Measurements from ENCODE around the gene RNPEPL1.
"Not testable (repeated sequence)": the region's sequence is repeated elsewhere in the genome, so short reads cannot be mapped to it uniquely, and the experiment has no call there.

RNPEPL1 gene

DNA sequence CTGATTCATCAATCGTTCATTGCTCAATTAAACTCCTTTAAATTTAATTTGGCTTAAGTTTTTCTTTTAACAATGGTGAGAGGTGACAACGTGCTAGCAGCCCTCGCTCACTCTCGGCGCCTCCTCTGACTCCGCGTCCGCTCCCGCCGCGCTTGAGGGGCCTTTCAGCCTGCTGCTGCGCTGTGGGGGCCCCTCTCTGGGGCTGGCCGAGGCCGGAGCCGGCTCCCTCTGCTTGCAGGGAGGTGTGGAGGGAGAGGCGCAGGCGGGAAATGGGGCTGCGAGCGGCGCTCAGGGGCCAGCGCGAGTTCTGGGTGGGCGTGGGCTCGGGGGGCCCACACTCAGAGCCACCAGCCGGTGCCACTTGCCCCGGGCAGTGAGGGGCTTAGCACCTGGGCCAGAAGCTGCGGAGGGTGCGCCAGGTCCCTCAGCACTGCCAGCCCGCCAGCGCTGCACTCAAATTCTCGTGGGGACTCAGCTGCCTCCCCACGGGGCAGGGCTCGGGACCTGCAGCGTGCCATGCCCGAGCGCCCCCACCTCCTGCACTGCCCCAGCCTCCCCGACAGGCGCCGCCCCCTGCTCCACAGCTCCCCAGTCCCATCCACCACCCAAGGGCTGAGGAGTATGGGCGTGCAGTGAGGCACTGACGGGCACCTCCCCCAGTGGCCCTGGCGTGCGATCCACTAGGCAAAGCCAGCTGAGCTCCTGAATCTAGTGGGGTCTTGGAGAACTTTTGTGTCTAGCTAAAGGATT is 30.1 kb upstream of the RNPEPL1 start:
- no peak for DNase-seq (ENCODE audit: low read depth, low spot score)

DNA sequence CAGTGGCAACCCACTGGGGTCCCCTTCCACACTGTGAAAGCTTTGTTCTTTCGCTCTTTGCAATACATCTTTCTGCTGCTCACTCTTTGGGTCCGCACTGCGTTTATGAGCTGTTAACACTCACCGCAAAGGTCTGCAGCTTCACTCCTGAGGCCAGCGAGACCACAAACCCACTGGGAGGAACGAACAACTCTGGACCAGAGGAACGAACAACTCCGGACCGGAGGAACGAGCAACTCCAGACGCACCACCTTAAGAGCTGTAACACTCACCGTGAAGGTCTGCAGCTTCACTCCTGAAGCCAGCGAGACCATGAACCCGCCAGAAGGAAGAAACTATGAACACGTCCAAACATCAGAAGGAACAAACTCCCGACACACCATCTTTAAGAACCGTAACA is 29.2 kb upstream of the RNPEPL1 start:
- DNase-seq (ENCODE audit: low read depth, low spot score): not testable (repeated sequence)

DNA sequence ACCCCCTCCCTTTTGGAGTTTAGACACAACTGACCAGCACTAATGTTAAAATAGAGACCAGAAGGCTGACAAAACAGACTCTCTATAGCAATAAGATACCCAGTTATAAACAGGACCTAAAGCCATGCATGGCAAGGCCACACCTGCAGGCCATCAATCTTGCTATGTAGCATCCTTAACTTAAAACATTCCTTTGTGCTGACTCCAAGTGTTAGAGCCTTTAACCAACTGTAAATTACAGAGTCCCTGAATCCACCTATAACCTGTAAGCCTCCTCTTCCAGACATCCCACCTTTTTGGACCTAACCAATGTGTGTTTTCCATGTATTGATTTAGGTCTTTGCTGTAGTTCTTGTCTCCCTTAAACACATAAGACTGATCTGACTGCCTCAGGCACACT is 28.4 kb upstream of the RNPEPL1 start:
- no peak for DNase-seq (ENCODE audit: low read depth, low spot score)

DNA sequence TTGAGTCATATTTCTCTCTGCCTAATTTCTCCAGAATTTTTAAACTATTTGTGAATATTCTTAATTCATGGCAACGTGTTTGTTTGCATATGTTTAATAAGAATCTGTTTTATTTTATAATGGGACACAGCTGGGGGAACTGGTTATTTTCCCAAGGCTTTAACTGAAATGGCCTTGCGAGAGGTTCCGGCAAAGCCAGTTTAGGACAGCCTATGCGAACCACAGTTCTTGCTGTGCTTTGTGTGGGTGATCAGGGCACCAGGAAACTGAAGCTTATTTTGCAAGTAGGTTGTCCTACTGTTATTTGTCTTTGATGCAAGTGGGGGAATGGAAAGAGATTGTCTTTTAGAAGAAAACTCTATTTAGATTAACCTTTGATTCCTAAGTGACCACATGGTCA is 17.0 kb upstream of the RNPEPL1 start:
- no peak for DNase-seq (ENCODE audit: low read depth, low spot score)

DNA sequence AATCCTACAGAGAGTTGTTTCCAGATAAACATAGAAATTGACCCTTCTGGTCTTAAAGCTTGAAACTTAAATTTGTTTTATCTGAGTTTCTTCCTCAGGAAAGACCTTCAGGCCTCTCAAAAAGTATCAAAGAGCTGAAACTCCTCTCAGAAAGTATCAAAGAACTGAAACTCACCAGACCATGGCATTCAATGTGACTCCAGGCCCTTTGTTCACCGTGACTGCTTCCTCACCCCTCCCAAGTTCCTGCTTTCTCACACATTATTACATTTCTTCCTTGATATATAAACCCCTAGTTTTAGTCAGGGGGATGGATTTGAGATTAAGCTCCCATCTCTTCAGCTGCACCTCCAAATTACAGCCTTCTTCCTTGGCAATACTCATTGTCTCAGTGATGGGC is 16.5 kb upstream of the RNPEPL1 start:
- no peak for DNase-seq (ENCODE audit: low read depth, low spot score)

DNA sequence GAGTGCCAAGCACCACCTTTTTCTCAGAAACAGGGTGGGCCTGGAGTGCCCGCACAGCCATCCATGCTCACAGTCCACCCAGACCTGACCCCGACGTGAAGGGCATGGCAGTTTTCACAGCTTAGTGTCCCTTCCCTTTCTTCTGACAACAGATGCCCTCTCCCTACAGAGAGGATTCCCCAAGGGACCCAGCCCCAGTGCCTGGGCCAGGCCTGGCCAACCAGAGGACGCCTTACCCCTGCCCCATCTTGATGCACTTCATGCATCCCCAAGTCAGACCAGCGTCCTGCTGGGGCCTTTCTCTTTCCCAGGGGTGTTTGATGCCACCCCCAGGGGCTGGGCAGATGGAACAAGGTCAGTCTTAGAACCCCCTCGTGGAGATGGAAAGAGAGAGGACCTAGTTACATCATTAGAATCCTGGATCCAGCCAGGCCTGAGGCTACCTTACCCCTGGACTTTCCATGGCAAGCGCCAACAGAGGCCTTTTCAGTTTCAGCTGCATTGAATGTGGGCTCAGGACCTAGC is 14.3 kb upstream of the RNPEPL1 start:
- no peak for DNase-seq (ENCODE audit: low read depth, low spot score)

DNA sequence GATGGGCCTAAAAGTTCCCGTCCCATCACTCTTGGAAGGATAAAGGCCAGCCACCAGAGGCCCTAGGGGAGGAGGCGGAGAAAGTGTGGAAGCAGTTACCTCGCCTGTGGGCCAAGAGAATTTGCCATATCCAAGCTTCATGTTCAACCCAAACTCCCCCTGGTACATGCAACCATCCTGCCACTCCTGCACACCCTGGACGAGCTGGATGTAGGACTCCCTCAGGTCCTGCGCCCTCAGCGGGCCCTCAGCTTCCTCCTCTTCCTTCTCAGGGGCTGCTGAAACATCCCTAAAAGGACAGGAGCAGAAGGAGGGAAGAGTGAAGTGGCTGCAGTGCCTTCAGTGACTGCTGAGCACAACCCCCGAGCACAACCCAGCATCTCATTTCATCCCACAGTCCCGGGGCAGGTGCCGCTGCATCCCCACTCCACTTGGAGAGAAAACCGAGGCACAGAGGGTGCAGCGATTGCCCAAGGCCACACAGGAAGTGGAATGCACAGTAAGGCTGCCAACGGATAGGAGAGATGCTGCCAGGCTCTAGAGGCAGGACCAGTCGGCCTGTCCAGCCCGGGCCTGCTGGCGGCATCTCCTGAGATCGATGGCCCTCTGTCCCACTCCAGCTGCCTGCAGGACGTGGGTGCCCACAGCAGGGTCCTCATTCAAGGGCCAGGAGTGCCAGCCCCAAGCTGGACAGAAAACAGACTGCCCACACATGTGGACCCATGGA is 13.4 kb upstream of the RNPEPL1 start:
- no peak for DNase-seq (ENCODE audit: low read depth, low spot score)

DNA sequence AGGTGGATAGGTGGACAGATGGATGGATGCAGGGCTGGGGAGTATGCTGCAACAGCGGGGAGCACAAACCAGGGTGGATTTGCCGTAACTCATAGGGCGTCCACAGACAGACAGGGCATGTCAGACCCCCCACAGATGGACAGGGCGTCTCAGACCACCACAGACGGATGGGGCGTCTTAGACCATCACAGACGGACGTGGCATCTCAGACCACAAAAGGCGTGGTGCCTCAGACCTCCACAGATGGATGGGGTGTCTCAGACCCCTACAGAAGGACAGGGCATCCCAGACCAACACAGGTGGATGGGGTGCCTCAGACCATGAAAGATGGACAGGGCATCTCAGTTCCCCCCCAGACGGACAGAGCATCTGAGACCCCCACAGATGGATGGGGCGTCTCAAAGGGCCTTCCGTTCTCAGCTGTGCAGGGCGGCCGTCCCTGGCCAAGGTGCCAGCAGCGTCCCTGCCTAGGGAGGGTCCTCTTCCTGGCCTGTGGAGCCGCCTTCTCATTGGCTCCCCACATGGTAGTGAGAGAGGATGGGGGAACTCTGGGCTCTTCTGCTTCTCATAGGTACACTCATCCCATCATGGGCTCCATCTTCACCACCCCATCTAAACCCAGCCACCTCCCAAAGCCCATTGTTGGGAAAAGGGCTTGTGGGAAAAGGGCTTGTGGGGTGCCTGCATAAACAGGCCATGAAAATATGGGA is 12.6 kb upstream of the RNPEPL1 start:
- DNase-seq (ENCODE audit: low read depth, low spot score): no peak

DNA sequence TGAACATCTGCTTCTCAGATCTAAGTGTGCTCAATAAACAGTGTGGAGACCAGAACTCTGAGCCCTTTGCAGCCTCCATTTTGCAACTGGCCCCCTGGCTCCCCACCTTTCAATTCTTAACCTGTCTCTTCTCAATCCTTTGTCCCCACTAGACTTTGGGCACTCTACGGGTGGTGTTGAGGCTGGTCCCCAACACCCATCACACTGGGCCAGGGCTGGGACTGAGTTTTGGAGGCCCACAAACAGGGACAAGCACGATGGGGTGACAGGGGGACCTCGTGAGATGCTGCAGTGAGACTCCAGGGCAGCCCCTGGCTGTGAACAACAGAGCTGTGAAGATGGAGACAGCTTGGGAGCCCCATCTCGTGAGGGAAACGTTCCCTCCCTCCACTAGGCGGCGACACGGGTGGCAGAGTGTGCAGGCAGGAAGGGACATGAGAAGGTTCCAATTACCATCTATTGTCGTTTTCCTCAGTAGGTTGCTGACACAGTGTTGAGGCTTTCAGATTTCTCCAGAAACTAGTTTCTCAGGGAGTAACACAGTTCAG is 11.7 kb upstream of the RNPEPL1 start:
- DNase-seq (ENCODE audit: low read depth, low spot score): no peak

DNA sequence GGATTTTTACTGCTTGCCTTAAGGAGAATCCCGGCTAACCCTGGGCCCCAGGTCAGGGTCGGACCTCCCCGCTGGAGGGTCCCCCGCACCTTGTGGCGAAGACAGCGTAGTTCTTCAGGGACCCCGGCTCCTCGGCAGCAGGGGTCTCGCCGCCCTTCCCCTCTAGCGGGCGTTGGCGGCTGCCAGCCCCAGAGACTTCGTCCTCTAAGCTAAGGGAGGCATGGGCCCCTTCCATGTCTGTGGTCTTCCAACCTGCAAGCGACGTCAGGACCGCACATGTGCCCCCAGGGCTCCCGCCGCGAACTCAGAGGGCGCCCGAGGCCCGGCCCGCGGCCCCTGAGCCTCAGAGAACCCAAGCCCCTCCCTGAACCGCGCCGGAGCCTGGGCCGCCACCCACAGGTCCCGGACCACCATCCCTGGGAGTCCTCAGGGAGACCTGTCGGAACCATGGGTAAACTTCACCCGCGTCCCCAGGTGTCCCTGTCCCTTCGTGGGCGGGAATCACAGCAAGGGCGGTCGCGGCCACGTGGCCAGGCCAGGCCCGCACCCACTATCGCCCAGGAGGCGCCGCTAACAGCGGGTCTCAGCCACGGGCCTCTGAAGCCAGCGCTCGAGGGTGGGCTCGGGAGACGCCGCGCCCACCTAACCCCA is 11.1 kb upstream of the RNPEPL1 start:
- no peak for DNase-seq (ENCODE audit: low read depth, low spot score)

DNA sequence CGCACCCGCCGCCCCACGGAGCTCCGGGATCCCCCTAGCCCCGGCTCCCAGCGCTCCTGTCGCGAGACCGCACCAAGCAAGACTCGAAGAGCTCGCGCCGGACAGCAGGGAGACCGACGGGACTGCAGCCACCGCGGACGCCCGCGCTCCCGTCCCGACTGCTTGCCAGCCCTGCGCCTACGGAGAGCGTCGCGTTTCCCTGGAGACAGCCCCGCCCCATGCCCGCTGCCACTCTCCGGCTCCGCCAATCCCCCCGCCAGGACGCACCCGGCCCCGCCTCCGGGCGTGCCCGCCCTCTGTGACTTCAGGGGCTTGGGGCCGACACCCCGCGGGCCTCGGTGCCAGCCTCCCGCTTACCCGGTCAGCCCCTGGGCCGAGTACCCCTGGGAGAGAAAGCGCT is 10.5 kb upstream of the RNPEPL1 start, which contains the start of gene ANKMY1:
Gene ANKMY1 (minus strand): TSS at position 181 of the 400 bp plus-strand sequence. CDS start 653 bp downstream, outside the sequence.
- no peak for DNase-seq (ENCODE audit: low read depth, low spot score)

DNA sequence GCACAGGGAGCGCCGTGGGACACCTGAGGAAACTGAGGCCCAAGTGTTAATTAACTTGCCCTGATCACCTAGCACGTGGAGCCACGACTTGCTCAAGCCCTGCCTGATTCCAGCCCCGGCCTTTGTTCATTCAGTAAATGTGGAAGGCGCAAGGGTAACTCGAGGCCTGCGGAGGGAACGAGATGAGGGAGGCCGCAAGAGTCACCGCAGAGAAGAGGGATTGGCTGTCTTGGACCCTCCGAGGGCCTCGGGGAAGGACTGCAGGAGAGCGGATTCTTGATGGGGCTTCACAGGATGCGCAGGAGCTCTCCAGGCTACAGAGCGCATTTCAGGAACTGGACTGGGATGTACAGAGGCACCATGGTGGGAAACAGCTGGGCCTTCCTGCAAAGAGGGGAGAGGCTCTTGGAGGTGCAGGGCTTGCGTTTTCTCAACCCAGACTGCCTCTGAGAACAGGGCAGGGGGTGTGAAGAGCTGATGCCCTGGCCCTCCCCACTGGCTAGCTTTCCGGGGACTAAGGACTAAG is 10.0 kb upstream of the RNPEPL1 start:
- no peak for DNase-seq (ENCODE audit: low read depth, low spot score)

DNA sequence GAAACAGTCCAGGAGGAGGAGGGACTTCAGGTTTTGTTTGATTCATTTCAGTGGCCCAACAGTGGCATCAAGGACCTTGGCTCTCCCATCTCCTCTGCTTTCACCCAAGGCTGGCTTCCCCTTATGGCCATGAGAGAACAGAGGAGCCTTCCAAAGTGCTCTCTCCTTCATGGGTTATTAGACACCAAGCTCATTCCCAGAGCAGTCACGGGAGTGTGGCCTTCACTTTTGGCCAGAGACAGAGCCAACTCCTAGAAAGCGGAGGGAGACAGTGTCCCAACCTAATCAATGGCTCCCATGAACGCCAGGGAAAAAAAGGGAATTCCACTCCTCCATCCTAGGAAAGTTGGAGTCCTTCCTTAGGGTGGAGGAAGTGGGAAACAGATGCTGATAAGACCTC is 9.0 kb upstream of the RNPEPL1 start:
- DNase-seq (ENCODE audit: low read depth, low spot score): no peak

DNA sequence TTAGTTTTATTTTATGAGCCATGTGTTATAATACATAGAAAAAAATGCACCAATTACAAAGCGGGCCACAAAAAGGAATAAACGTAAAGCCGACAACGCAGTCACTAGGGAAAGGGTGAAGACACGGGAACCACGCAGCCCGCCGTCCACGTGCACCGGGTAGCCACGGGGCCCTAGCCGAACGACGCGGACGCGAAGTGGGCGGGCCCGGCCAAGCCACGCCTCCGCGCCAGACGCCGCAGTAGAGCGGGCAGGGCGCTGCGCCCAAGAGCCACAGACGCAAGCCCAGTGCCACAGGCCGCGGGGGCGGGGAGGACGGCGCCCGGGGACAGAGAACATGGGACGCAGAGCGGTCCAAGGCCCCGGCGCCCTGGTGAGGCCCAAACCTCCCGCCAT is 8.2 kb upstream of the RNPEPL1 start, which contains the start of gene DUSP28:
Gene DUSP28 (plus strand): TSS at position 274 of the 396 bp plus-strand sequence. CDS start 328 bp downstream, outside the sequence.
- no peak for DNase-seq (ENCODE audit: low read depth, low spot score)

DNA sequence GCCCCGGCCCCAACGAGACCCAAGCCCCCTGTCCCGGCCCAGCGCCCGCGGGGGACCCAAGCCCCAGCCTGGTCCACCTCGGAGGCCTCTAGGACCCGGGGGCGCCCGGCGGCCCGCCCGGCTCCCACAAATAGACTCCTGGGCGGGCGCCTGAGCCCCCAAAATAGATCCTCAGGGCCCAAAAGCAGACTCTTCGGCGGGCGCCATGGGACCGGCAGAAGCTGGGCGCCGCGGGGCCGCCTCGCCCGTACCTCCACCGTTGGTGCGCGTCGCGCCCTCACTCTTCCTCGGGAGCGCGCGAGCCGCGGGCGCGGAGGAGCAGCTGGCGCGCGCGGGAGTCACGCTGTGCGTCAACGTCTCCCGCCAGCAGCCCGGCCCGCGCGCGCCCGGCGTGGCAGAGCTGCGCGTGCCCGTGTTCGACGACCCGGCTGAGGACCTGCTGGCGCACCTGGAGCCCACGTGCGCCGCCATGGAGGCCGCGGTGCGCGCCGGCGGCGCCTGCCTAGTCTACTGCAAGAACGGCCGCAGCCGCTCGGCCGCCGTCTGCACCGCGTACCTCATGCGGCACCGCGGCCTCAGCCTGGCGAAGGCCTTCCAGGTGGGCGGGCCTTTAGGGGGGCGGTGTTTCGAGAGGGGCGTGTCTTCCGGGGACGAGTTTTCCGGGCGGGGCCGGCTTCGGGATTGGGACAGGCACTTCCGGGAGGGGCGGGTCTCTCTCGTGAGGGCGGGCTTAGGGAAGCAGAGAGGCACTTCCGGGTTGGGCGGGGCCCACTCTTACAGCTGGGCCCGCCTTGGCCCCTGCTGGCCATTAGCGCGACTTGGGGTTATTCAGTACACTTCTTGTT is 7.6 kb upstream of the RNPEPL1 start:
- peak; percentile 92 for DNase-seq (ENCODE audit: low read depth, low spot score)

DNA sequence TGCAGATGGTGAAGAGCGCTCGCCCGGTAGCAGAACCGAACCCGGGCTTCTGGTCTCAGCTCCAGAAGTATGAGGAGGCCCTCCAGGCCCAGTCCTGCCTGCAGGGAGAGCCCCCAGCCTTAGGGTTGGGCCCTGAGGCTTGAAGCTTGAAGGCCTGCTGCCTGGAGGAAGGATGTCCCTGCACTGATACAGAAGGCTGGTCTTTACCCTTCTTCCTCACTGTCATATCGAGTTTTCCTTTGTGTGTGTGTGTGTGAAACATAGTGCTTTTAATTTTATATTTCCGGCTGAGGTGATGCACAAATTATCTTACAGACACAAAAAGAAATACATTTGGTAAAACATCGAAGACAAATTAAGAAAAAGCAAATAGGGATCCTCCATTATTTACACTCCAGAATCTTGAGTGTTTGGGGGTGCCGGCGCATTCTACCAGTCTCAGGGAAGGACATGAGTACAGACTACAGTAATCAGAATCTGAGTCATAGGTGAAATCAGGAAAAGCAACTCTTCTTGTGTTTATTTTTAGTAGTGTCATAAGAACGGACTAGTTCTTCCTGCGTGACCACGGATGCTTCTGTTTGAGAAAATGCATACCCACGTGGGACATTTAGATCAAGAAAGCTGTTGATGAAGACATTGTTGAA is 6.8 kb upstream of the RNPEPL1 start:
- DNase-seq (ENCODE audit: low read depth, low spot score): no peak

DNA sequence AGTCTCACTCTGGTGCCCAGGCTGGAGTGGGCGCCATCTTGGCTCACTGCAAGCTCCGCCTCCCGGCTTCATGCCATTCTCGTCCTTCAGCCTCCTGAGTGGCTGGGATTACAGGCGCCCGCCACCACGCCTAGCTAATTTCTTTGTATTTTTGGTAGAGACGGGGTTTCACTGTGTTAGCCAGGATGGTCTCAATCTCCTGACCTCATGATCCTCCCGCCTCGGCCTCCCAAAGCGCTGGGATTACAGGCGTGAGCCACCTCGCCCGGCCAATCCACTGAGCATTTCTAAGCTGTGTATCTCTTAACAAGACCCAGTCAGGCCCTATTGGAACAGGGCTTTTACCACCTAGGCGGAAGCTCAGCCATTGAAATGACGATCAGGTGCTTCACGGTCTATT is 5.1 kb upstream of the RNPEPL1 start:
- DNase-seq (ENCODE audit: low read depth, low spot score): not testable (repeated sequence)

DNA sequence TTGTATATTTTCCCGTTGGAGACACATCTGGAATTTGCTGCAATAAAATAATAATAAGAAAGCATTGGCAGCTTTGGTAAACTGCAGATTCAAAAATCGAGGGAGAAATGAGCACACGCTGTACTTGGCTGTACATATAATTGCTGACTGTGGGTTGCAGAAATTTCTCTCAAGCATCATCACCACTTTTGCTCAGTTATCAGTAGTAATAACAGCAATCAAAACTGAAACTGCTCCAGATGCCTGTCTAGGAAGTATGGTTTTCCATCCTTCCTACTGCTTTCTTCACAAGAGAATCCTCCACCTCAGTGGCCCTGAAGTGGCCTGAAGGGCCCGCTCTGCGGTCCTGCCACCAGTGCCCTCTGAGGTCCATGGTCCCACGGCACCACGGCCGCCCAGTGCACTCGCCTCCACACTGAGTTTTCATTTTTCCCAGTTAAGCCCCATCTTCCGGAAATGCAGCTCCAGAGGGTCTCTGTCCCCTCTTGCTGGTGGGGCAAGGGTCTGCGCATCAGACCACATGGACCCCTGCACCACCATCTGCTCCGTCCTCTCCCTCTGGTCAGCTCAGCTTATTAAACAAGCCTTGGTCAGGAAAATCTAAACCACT is 4.2 kb upstream of the RNPEPL1 start:
- DNase-seq (ENCODE audit: low read depth, low spot score): no peak
